ENCODE results near the gene TRPV6.

DNA sequence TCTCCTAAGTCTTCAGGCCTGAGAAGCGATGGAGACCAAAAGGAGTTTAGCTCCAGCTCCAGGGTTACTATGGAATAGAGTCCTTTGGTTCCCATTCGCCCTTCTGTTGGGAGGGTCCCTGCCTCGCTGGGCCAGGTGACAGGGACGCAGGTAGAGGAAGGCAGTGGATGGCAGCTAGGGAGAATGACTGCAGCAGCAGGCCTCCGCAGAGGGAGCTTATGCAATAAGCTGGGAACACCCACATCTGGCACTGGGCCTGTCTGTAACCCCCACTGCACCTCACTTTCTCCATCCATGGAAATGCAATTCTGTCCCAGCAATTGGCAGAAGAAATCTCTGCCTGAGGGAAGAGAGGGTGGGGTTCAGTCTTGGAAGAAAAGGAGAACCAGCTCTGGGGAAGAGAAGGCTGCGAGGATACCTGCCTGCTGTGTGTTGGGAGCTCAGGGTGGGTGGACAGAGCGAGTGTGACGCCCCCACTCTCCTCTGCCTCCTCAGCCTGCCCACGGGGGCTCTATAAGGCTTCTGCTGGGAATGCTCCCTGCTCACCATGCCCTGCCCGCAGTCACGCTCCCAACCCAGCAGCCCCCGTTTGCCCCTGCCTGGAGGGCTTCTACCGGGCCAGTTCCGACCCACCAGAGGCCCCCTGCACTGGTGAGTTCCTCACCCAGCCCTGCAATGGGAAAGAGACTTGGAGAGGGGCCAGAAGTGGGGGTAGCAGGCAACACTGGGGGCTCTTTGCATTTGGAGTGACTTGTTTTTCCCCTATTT is 20.4 kb downstream of the TRPV6 start:
- TF ChIP-seq, protein P1, sequence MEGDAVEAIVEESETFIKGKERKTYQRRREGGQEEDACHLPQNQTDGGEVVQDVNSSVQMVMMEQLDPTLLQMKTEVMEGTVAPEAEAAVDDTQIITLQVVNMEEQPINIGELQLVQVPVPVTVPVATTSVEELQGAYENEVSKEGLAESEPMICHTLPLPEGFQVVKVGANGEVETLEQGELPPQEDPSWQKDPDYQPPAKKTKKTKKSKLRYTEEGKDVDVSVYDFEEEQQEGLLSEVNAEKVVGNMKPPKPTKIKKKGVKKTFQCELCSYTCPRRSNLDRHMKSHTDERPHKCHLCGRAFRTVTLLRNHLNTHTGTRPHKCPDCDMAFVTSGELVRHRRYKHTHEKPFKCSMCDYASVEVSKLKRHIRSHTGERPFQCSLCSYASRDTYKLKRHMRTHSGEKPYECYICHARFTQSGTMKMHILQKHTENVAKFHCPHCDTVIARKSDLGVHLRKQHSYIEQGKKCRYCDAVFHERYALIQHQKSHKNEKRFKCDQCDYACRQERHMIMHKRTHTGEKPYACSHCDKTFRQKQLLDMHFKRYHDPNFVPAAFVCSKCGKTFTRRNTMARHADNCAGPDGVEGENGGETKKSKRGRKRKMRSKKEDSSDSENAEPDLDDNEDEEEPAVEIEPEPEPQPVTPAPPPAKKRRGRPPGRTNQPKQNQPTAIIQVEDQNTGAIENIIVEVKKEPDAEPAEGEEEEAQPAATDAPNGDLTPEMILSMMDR (IDR thresholded peaks at IDR 0.05; ENCODE audit: poor library complexity): no peak
- TF ChIP-seq EZH2 (IDR thresholded peaks at IDR 0.05; ENCODE audit: borderline replicate concordance): no peak
